Measurements from ENCODE around the gene OR5V1.

DNA sequence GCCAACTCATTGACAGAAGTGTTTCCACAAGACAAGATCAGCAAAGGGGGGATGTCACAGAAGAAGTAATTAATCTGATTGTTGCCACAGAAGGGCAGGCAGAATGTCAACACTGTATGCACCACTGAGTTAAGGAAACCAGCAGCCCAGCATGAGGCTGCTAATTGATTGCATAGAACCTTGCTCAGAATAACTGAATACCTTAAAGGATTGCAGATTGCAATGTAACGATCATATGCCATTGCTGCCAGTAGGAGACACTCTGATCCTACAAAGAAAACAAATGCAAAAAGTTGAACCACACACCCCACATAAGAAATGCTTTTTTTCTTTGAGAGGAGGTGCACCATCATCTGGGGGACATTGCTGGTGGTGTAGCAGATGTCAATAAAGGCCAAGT, 13.1 kb downstream of the OR5V1 start:
- no peak for TF ChIP-seq EZH2 (IDR thresholded peaks at IDR 0.05; ENCODE audit: borderline replicate concordance, insufficient read depth, low read depth, low read length, poor library complexity, severe bottlenecking)
- TF ChIP-seq, protein P1, sequence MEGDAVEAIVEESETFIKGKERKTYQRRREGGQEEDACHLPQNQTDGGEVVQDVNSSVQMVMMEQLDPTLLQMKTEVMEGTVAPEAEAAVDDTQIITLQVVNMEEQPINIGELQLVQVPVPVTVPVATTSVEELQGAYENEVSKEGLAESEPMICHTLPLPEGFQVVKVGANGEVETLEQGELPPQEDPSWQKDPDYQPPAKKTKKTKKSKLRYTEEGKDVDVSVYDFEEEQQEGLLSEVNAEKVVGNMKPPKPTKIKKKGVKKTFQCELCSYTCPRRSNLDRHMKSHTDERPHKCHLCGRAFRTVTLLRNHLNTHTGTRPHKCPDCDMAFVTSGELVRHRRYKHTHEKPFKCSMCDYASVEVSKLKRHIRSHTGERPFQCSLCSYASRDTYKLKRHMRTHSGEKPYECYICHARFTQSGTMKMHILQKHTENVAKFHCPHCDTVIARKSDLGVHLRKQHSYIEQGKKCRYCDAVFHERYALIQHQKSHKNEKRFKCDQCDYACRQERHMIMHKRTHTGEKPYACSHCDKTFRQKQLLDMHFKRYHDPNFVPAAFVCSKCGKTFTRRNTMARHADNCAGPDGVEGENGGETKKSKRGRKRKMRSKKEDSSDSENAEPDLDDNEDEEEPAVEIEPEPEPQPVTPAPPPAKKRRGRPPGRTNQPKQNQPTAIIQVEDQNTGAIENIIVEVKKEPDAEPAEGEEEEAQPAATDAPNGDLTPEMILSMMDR (IDR thresholded peaks at IDR 0.05) = no peak
